Mucosa of descending colon (tissue), 3 donors: ENCODE data around the gene LBH. TPM values are rescaled to one million over a fixed set of nuclear protein-coding genes. Genes with fewer than 3 reads are reported as not detected.

Experiments used
- ATAC-seq: fragments of 200-7000 bp; cut with Tn5 transposase; one replicate; pipeline ENCODE4 v1.9.1; 2020; ENCODE audit warnings: mild to moderate bottlenecking, moderate library complexity
- DNase-seq, 3 donors: peaks; one replicate each; pipeline ENCODE4 v3.0.0-alpha.2; 2020
- H3K36me3 ChIP-seq: fragments of 200-600 bp; one replicate; pipeline ENCODE4 v1.8.0; 2021; ENCODE audit warnings: low read depth, mild to moderate bottlenecking
- H3K4me1 ChIP-seq: fragments of 200-600 bp; one replicate; pipeline ENCODE4 v1.8.0; 2021; ENCODE audit warnings: low read depth, mild to moderate bottlenecking
- H3K4me3 ChIP-seq: fragments of 200-600 bp; one replicate; pipeline ENCODE4 v1.8.0; 2021; ENCODE audit warnings: mild to moderate bottlenecking
- H3K9me3 ChIP-seq: fragments of 200-600 bp; one replicate; pipeline ENCODE4 v1.8.0; 2021; ENCODE audit warnings: mild to moderate bottlenecking
- CTCF ChIP-seq: fragments of 200-600 bp; IDR thresholded peaks from one replicate; pipeline ENCODE4 v1.8.0; 2022; ENCODE audit warnings: antibody characterized with exemption, mild to moderate bottlenecking
- intact Hi-C, 2 donors: fragments of 100-400 bp; cut with DNase I in 1 of 2; cut with micrococcal nuclease in 1 of 2; formaldehyde crosslinking; loops; one replicate each; pipeline versions ENCODE4 v1.11.0 to v1.11.1; 2022; cut with DNase I, micrococcal nuclease
- total RNA-seq, 3 donors: library from RNA; stranded (reverse); fragmentation: NEBNext Ultra II Directional in 2 of 3; extraction: Animal tissue kit (Norgen Biotek cat#: 25700) in 2 of 3; gene quantifications; one replicate each; pipeline versions ENCODE4 v1.2.1 to v1.2.4, GENCODE V29; 2021 to 2023
- donor health status: DM: no; HTN: no; CAD: no; lungs with moderate emphysema.
- donor health status: DM: no; HTN: no; CAD: no.
- donor health status: DM: no; HTN: yes; CAD: no.

LBH gene
- total RNA-seq, 3 donors from 2014 or later = 7.2 to 12.8 (median 12.4) TPM

DNA sequence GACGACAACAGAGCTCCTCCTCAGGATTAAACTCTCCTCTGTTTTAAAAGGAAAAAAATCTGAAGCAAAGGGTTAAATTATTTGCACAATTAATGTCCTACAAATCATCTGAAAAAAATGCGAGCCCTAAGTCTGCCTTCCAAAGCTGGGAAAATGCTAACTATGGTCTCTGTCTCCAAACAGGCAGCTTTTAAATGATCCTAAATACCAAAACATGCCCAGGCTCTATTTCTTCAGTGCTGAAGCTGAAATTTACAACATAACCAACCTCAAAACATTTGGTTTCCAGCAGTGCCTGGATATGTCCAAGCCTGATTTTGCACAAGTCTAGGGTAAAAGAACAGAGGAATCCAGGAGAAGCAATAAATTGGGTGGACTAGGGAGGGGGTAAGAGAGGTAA is 57.2 kb downstream of the LBH start:
- no peak for ATAC-seq
- H3K4me1 ChIP-seq = no peaks in the 10 kb centered on the region
- intact Hi-C loops = no loop called here
- no peak for TF ChIP-seq CTCF
- DNase-seq = no peak
- H3K9me3 ChIP-seq = no peaks in the 10 kb centered on the region
- no peak overlapping the region for H3K4me3 ChIP-seq
- no peaks in the 10 kb centered on the region for H3K36me3 ChIP-seq

- no peaks in the 10 kb centered on the region for H3K9me3 ChIP-seq
- no peaks in the 10 kb centered on the region for H3K4me1 ChIP-seq
- no peak overlapping the region for H3K4me3 ChIP-seq
- no peak for TF ChIP-seq CTCF
- ATAC-seq (peak; percentile 52), DNase-seq (no peak)
- no peaks in the 10 kb centered on the region for H3K36me3 ChIP-seq
- intact Hi-C loops = no loop called here
These were observed 62.1 kb downstream of the LBH start for GRCh38 chr2:30293303-30293921.

- intact Hi-C loops = no loop called here
- DNase-seq = no peak
- Histone ChIP-seq H3K9me3 (no peaks in the 10 kb centered on the region), H3K4me1 (no peaks in the 10 kb centered on the region), H3K4me3 (no peak overlapping the region), H3K36me3 (no peaks in the 10 kb centered on the region)
- ATAC-seq = no peak
- no peak for TF ChIP-seq CTCF
These were observed 62.8 kb downstream of the LBH start for GRCh38 chr2:30294133-30294532.

DNA sequence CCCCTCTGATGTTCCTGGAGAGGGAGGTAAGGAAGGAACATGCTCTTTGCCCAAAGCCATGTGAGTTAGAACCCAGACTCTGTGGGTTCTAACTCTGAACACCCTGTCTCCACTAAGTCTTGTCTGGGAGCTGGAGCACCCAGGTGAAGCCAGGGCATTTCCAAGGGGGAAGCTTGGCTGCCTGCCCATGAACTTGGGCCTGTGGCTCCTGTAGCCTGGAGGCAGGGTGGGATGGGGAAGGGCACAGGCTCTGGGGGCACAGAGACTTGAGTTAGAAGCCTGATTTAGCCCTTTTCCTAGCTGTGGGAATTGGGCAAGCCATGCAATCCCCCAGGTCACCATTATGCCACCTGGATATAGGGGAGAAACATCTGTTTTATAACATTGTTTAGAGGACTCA is 65.2 kb downstream of the LBH start:
- Histone ChIP-seq H3K36me3 (no peaks in the 10 kb centered on the region), H3K4me1 (no peaks in the 10 kb centered on the region), H3K9me3 (no peaks in the 10 kb centered on the region), H3K4me3 (no peak overlapping the region)
- TF ChIP-seq CTCF = no peak
- DNase-seq = no peak
- ATAC-seq = no peak
- intact Hi-C loops = no loop called here

DNA sequence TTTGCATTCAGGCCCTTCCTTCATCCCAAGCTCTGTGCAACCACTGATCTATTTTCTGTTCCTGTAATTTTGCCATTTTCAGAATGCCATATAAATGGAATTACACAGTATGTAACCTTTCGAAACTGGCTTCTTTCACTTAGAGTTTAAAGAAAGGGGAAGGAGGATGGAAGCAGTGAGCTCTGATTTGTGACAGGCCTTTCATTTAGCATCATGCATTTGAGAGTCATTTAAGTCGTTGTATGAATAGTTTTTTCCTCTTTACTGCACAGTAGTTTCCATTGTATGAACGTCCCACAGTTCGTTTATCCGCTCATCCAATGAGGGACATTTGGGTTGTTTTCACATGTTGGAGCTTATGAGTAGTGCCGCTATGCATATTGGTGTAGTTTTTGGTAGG is 67.0 kb downstream of the LBH start:
- Histone ChIP-seq H3K9me3 (no peaks in the 10 kb centered on the region), H3K36me3 (no peaks in the 10 kb centered on the region), H3K4me3 (no peak overlapping the region), H3K4me1 (no peaks in the 10 kb centered on the region)
- no peak for DNase-seq
- TF ChIP-seq CTCF = no peak
- ATAC-seq = no peak
- intact Hi-C loops = no loop called here

- no peak for TF ChIP-seq CTCF
- DNase-seq (no peak), ATAC-seq (no peak)
- Histone ChIP-seq H3K4me1 (no peaks in the 10 kb centered on the region), H3K9me3 (no peaks in the 10 kb centered on the region), H3K36me3 (no peaks in the 10 kb centered on the region), H3K4me3 (no peak overlapping the region)
- intact Hi-C loops = no loop called here
These were observed 68.8 kb downstream of the LBH start for GRCh38 chr2:30300122-30300455.
